Trophoblast cell (in vitro differentiated cells and primary cell): ENCODE data around the gene NSG1.

Source experiments
- DNase-seq, 2 donors: peaks; one replicate each; pipeline ENCODE4 v3.0.0-alpha.2; 2016
- H2AFZ ChIP-seq: 2 replicates; pipeline ENCODE4 v1.6.1; 2013; ENCODE audit warnings: low read length, moderate library complexity, mild to moderate bottlenecking; ENCODE audit not compliant: insufficient read depth, poor library complexity
- H2AK5ac ChIP-seq: 2 replicates; pipeline ENCODE4 v1.6.1; 2013; ENCODE audit warnings: mild to moderate bottlenecking, low read length
- H2BK120ac ChIP-seq: 2 replicates; pipeline ENCODE4 v1.6.1; 2013; ENCODE audit warnings: low read length, mild to moderate bottlenecking, moderate library complexity; ENCODE audit not compliant: insufficient read depth, poor library complexity
- H2BK12ac ChIP-seq: 2 replicates; pipeline ENCODE4 v1.6.1; 2013; ENCODE audit warnings: mild to moderate bottlenecking, low read length, moderate library complexity
- H2BK5ac ChIP-seq: 2 replicates; pipeline ENCODE4 v1.6.1; 2013; ENCODE audit warnings: low read length, low read depth, moderate library complexity, mild to moderate bottlenecking; ENCODE audit not compliant: poor library complexity
- H3K14ac ChIP-seq: 2 replicates; pipeline ENCODE4 v1.6.1; 2013; ENCODE audit warnings: mild to moderate bottlenecking, low read length
- H3K18ac ChIP-seq: 2 replicates; pipeline ENCODE4 v1.6.1; 2013; ENCODE audit warnings: mild to moderate bottlenecking, low read length
- H3K23ac ChIP-seq: 2 replicates; pipeline ENCODE4 v1.6.1; 2013; ENCODE audit warnings: low read length
- H3K27ac ChIP-seq: 2 replicates; pipeline ENCODE4 v1.5.1; 2013; ENCODE audit warnings: low read depth, mild to moderate bottlenecking, inconsistent platforms, low read length, moderate library complexity
- H3K27me3 ChIP-seq: 2 replicates; pipeline ENCODE4 v1.6.1; 2013; ENCODE audit warnings: inconsistent platforms, mild to moderate bottlenecking, low read length, moderate library complexity; ENCODE audit not compliant: insufficient read depth
- H3K36me3 ChIP-seq, 2 experiments: 1 replicate in 1 of 2; 2 replicates in 1 of 2; pipeline ENCODE4 v1.6.1; 2013; ENCODE audit warnings: low read length in 2 of 2, mild to moderate bottlenecking in 2 of 2, moderate library complexity in 1 of 2; ENCODE audit not compliant: insufficient read depth in 2 of 2, control insufficient read depth in 1 of 2
- H3K4ac ChIP-seq: 2 replicates; pipeline ENCODE4 v1.6.1; 2013; ENCODE audit warnings: low read depth, mild to moderate bottlenecking, low read length, moderate library complexity
- H3K4me1 ChIP-seq, 2 experiments: 1 replicate in 1 of 2; 2 replicates in 1 of 2; pipeline ENCODE4 v1.6.1; 2013; ENCODE audit warnings: low read length in 2 of 2, mild to moderate bottlenecking in 2 of 2, moderate library complexity in 1 of 2; ENCODE audit not compliant: insufficient read depth in 2 of 2, control insufficient read depth in 1 of 2
- H3K4me2 ChIP-seq: 2 replicates; pipeline ENCODE4 v1.6.1; 2013; ENCODE audit warnings: inconsistent platforms, mild to moderate bottlenecking, low read length, moderate library complexity
- H3K4me3 ChIP-seq: 2 replicates; pipeline ENCODE4 v1.5.1; 2013; ENCODE audit warnings: mild to moderate bottlenecking, low read depth, low read length, inconsistent platforms
- H3K79me1 ChIP-seq: one replicate; pipeline ENCODE4 v1.6.1; 2013; ENCODE audit warnings: low read length
- H3K79me2 ChIP-seq: 2 replicates; pipeline ENCODE4 v1.6.1; 2013; ENCODE audit warnings: low read length, mild to moderate bottlenecking; ENCODE audit not compliant: control insufficient read depth, insufficient read depth, poor library complexity
- H3K9ac ChIP-seq: 2 replicates; pipeline ENCODE4 v1.6.1; 2013; ENCODE audit warnings: mild to moderate bottlenecking, low read length
- H3K9me3 ChIP-seq: 2 replicates; pipeline ENCODE4 v1.6.1; 2013; ENCODE audit warnings: low read depth, mild to moderate bottlenecking, control low read depth, inconsistent platforms, low read length; ENCODE audit not compliant: insufficient read depth
- H4K12ac ChIP-seq: 2 replicates; pipeline ENCODE4 v1.6.1; 2013; ENCODE audit warnings: low read depth, mild to moderate bottlenecking, low read length, moderate library complexity
- H4K8ac ChIP-seq: 2 replicates; pipeline ENCODE4 v1.6.1; 2013; ENCODE audit warnings: low read depth, mild to moderate bottlenecking, low read length, moderate library complexity
- H4K91ac ChIP-seq: one replicate; pipeline ENCODE4 v1.6.1; 2013; ENCODE audit warnings: low read depth, mild to moderate bottlenecking, low read length, moderate library complexity
- WGBS: extraction: QIAGEN DNeasy Blood & Tissue Kit; methylation state at CpG from one replicate; pipeline ENCODE4 v1.1.7; 2013; ENCODE audit warnings: missing lambda C conversion rate; ENCODE audit not compliant: insufficient read length, insufficient coverage; ENCODE audit errors: extremely low coverage; 5-methylcytosine and 5-hydroxymethylcytosine counted together

NSG1 gene

DNA sequence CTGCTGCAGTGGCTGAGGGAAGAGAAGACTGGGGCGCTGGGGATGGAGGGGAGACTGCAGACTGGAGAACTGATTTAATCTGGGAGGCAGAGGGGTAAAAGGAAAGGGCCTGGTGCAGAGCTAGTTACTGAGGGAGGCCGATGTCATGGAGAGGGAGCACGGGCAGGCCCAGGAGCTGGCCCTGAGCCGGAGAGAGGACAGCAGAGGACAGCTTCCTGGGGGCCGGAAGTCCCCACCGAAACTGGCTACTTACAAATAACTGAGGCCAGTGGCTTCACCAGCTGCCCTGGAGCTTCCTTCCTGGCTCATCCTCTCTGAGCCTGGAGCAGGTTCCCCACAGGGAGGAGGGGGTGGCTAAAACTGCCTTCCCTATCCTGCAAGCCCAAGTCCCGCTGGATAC lies 26.9 kb downstream of the NSG1 start:
- Histone ChIP-seq H3K4me2 (no peak overlapping the region), H3K79me2 (no peaks in the 10 kb centered on the region), H3K4ac (no peak overlapping the region), H3K23ac (no peak overlapping the region), H2BK120ac (no peak overlapping the region), H2AK5ac (no peak overlapping the region), H3K14ac (no peak overlapping the region), H4K12ac (no peak overlapping the region), H2BK5ac (no peak overlapping the region), H3K18ac (no peak overlapping the region), H3K36me3 (peaks cover 35 to 48% of the 10 kb centered on the region in 2 experiments), H2BK12ac (no peak overlapping the region), H3K27me3 (no peaks in the 10 kb centered on the region), H3K4me1 (no peaks in the 10 kb centered on the region), H4K8ac (no peak overlapping the region), H3K79me1 (no peaks in the 10 kb centered on the region), H3K9ac (no peak overlapping the region), H3K4me3 (no peak overlapping the region), H3K9me3 (peaks cover 7% of the 10 kb centered on the region), H3K27ac (no peak overlapping the region), H2AFZ (no peak overlapping the region), H4K91ac (no peak overlapping the region)
- DNase-seq = no peak
- WGBS = no CpG with 5 or more reads among the region's 7 CpGs

DNA sequence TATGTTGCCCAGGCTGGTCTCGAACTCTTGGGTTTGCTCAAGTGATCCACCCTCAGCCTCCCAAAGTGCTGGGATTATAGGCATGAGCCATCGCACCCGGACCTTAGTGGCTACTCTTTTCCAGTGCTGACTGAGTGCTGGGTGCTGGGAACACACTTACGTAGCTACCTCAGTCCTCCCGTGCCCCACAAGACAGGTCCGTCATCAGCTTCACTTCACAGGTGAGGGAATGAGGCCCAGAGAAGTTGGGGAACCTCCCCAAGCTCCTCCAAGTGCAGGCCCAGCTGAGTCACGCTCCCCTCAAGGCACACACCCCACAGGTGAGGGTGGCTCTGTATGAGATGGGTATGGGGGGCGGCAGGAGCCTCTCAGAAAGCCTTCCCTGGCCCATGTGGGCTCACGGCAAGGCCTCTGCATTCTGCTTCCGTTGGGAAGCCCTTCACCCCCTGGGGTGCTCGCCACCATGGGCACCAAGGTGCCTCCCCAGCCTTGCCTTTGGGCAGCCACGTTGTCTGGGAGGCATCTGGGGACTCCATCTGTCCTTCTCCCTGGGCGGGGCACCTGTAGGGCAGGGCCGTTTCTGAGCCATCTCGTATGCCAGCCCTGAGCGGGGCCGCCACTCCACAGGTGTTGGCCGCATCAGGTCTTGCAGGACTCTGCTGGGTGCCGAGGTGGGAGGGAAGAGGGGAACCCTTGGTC lies 28.4 kb downstream of the NSG1 start:
- Histone ChIP-seq H2AFZ (no peak overlapping the region), H3K27ac (no peak overlapping the region), H3K9ac (no peak overlapping the region), H3K36me3 (peaks cover 40 to 51% of the 10 kb centered on the region in 2 experiments), H3K23ac (no peak overlapping the region), H3K14ac (no peak overlapping the region), H3K27me3 (no peaks in the 10 kb centered on the region), H3K79me1 (no peaks in the 10 kb centered on the region), H2BK120ac (no peak overlapping the region), H3K4me2 (no peak overlapping the region), H3K79me2 (no peaks in the 10 kb centered on the region), H2BK12ac (no peak overlapping the region), H3K4me3 (no peak overlapping the region), H4K8ac (no peak overlapping the region), H3K4me1 (no peaks in the 10 kb centered on the region), H3K18ac (no peak overlapping the region), H4K12ac (no peak overlapping the region), H3K9me3 (peaks cover 7% of the 10 kb centered on the region), H2BK5ac (no peak overlapping the region), H4K91ac (no peak overlapping the region), H3K4ac (no peak overlapping the region), H2AK5ac (no peak overlapping the region)
- DNase-seq = no peak
- no CpG with 5 or more reads among the region's 19 CpGs for WGBS

DNA sequence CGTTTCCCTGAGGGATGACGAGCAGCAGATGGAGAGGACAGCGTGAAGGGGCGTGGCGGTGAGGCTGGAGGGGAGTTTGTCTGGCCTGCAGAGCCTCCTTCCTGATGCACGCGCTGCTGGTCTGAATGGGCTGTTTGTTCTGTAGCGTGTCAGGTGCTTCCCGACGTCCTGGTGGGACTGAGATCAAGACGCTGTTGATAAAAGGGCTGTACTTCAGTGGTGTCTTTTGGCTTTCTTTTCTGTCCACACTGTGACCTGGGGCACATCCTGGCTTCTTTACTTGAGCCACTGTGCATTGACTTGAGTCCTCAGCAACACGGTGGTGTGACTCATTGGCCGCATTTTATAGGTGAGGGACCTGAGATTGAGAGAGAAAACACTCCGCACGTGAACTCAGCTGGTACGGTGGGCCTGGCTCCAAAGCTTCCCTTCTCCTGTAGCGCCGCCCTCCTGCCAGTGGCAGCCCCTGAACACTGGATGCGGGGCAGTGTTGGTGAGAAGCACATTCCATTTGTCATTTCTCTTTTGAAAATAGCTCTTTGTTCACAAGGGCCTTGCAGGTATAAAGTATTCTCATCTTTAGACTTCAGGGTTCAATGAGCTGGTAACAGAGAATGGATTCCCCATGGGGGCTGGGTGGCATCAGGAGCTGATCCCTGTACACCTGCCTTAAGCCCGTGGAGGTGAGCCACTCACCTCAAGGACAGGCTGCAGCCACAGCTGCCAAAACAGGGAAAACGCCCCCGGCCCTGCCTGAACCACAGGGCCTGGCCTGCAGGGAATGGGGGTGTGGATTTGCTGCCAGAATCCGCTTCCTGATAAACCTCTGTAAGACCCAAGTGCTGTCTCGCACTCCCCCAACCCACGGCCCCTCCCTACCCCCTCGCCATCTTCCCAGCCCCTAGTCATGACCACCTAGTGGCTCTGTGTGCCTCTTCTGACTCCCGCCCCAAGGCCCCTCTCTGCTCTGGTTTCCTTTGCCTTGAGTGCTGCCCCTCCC lies 29.2 kb downstream of the NSG1 start:
- H3K4me2 ChIP-seq = no peak overlapping the region
- no CpG with 5 or more reads among the region's 27 CpGs for WGBS
- H2BK5ac ChIP-seq = no peak overlapping the region
- no peak overlapping the region for H3K4me3 ChIP-seq
- H3K23ac ChIP-seq = no peak overlapping the region
- no peak overlapping the region for H3K18ac ChIP-seq
- H2AFZ ChIP-seq = no peak overlapping the region
- H3K9me3 ChIP-seq = peaks cover 7% of the 10 kb centered on the region
- no peaks in the 10 kb centered on the region for H3K79me1 ChIP-seq
- H3K4me1 ChIP-seq = no peaks in the 10 kb centered on the region
- no peak overlapping the region for H3K9ac ChIP-seq
- H4K12ac ChIP-seq = no peak overlapping the region
- no peak overlapping the region for H2AK5ac ChIP-seq
- H3K4ac ChIP-seq = no peak overlapping the region
- H3K27me3 ChIP-seq = no peaks in the 10 kb centered on the region
- no peak overlapping the region for H3K27ac ChIP-seq
- H2BK120ac ChIP-seq = no peak overlapping the region
- no peak for DNase-seq
- H3K14ac ChIP-seq = no peak overlapping the region
- H3K36me3 ChIP-seq = peaks cover 41 to 54% of the 10 kb centered on the region in 2 experiments
- no peaks in the 10 kb centered on the region for H3K79me2 ChIP-seq
- H4K91ac ChIP-seq = no peak overlapping the region
- no peak overlapping the region for H2BK12ac ChIP-seq
- H4K8ac ChIP-seq = no peak overlapping the region

DNA sequence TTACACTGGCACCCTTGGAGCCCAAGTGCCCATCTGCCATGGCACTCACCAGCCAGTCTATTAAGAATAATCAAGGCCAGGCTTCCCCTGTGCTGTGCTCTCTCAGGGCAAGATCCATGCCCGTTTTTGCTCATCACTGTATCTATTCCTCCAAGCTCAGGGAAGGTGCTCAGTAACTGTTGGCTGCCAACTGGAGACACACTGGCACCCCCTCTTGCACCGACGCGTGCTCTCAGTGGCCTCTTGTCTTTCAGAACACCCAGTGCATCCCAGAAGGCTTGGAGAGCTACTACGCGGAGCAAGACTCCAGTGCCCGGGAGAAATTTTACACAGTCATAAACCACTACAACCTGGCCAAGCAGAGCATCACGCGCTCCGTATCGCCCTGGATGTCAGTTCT lies 30.1 kb downstream of the NSG1 start:
- no peak overlapping the region for H2BK12ac ChIP-seq
- H3K79me2 ChIP-seq = no peaks in the 10 kb centered on the region
- no peak overlapping the region for H3K4me2 ChIP-seq
- peak overlapping the region; percentile 32 for H3K4me3 ChIP-seq
- no peak overlapping the region for H2BK120ac ChIP-seq
- H2AFZ ChIP-seq = no peak overlapping the region
- no peaks in the 10 kb centered on the region for H3K4me1 ChIP-seq
- H3K27me3 ChIP-seq = no peaks in the 10 kb centered on the region
- WGBS = no CpG with 5 or more reads among the region's 11 CpGs
- DNase-seq = no peak
- no peak overlapping the region for H3K4ac ChIP-seq
- no peak overlapping the region for H3K23ac ChIP-seq
- H3K14ac ChIP-seq = no peak overlapping the region
- H2AK5ac ChIP-seq = no peak overlapping the region
- H2BK5ac ChIP-seq = no peak overlapping the region
- H3K9ac ChIP-seq = no peak overlapping the region
- no peak overlapping the region for H3K27ac ChIP-seq
- no peak overlapping the region for H4K8ac ChIP-seq
- no peak overlapping the region for H4K12ac ChIP-seq
- no peak overlapping the region for H3K18ac ChIP-seq
- no peak overlapping the region for H4K91ac ChIP-seq
- H3K9me3 ChIP-seq = peaks cover 7% of the 10 kb centered on the region
- peaks cover 43 to 60% of the 10 kb centered on the region in 2 experiments for H3K36me3 ChIP-seq
- no peaks in the 10 kb centered on the region for H3K79me1 ChIP-seq
